Activated CD4-positive, alpha-beta T cell treated with anti-CD3 and anti-CD28 coated beads for 36 hours (primary cell): ENCODE data around the gene UBE2G2. TPM values are rescaled to one million over a fixed set of nuclear protein-coding genes. Genes with fewer than 3 reads are reported as not detected.

ENCODE experiments used
- ATAC-seq: fragments of 200-7000 bp; cut with Tn5 transposase; one replicate; pipeline ENCODE4 v1.10.0; 2021; ENCODE audit warnings: mild to moderate bottlenecking, moderate library complexity
- CTCF ChIA-PET: fragments of 350-600 bp; sonication (Branson Sonifier 250); formaldehyde crosslinking; loops from one replicate; lab custom pipeline; 2021; ENCODE audit warnings: antibody characterized with exemption; lab: Charles Lee
- POLR2A ChIA-PET: fragments of 350-600 bp; sonication (Branson Sonifier 250); formaldehyde crosslinking; loops from one replicate; lab custom pipeline; 2021; ENCODE audit warnings: antibody characterized with exemption, inconsistent platforms; lab: Charles Lee
- DNase-seq: peaks from one replicate; pipeline ENCODE4 v3.0.0-alpha.2; 2020
- H3K27ac Mint-ChIP-seq: one replicate; pipeline ENCODE4 v1.8.0; 2021; ENCODE audit warnings: mixed read lengths
- H3K27me3 Mint-ChIP-seq: one replicate; pipeline ENCODE4 v1.8.0; 2021; ENCODE audit warnings: mixed read lengths
- H3K36me3 Mint-ChIP-seq: one replicate; pipeline ENCODE4 v1.8.0; 2021; ENCODE audit warnings: low read depth, mixed read lengths
- H3K4me1 Mint-ChIP-seq: one replicate; pipeline ENCODE4 v1.8.0; 2021; ENCODE audit warnings: mixed read lengths
- H3K4me3 Mint-ChIP-seq: one replicate; pipeline ENCODE4 v1.8.0; 2021; ENCODE audit warnings: mild to moderate bottlenecking, moderate library complexity, mixed read lengths
- H3K9me3 Mint-ChIP-seq: one replicate; pipeline ENCODE4 v1.8.0; 2021; ENCODE audit warnings: low read depth, mixed read lengths
- intact Hi-C, 2 experiments: fragments of 100-400 bp; cut with DNase I in 1 of 2; cut with micrococcal nuclease in 1 of 2; formaldehyde crosslinking; loops; one replicate each; pipeline versions ENCODE4 v1.14.2 to v1.15.1; 2022 to 2024; cut with DNase I, micrococcal nuclease
- total RNA-seq, 2 experiments: library from RNA; stranded (reverse); gene quantifications; one replicate each; pipeline ENCODE4 v1.2.3, GENCODE V29; 2021

Gene UBE2G2
- total RNA-seq, 2 experiments from 2014 or later = 103 to 121 TPM

DNA sequence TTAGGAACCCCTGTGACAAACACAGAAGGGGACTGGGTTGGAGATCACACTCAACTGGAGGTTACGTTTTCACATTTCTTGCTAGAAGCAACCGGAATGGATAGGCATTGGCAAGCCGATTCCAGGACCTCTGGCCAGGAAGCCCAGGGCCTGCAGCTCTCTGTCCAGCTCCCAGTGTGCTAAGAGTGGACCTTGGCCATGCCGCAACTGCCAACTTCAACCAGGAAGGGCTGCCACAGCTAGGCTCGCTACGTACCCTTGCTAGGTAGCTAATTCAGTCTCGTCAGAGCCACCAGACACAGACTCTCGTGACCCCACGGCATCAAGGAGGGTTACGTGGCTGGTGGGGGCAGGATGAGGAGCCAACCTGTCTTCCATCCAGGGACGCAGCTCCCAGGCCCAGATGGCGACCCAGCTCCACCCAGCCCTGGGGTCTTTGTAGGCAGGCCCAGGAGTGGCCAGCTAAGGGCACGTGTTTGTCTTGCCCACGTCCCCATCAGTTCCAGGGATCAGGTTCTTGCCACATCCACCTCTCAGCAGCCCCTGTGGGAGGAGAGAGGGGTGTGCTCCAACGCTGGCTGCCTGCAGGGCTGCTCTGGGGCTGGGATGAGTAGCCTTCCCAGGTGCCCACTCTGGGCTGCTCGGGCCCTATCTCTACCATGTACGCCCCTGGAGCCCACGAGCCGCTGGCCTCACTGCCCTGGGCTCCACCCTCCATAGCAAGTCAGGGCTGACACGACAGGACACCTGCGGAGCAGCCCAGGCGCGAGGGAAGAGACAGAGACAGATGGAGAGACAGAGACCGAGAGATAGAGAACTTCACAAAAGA is 39.2 kb downstream of the UBE2G2 start:
- Mint-ChIP-seq H3K36me3 (no peaks in the 10 kb centered on the region), H3K4me3 (no peak overlapping the region), H3K27ac (no peak overlapping the region), H3K9me3 (no peaks in the 10 kb centered on the region), H3K4me1 (peaks cover 12% of the 10 kb centered on the region), H3K27me3 (no peaks in the 10 kb centered on the region)
- intact Hi-C loops = no loop called here
- ChIA-PET POLR2A (no interaction called here), CTCF (interaction anchor here (0.6 to 0.9 kb wide), 2 partner anchors 20 to 54 kb away, joined by 3 read pairs; no protein-coding TSS in a partner anchor)
- no peak for DNase-seq
- no peak for ATAC-seq

DNA sequence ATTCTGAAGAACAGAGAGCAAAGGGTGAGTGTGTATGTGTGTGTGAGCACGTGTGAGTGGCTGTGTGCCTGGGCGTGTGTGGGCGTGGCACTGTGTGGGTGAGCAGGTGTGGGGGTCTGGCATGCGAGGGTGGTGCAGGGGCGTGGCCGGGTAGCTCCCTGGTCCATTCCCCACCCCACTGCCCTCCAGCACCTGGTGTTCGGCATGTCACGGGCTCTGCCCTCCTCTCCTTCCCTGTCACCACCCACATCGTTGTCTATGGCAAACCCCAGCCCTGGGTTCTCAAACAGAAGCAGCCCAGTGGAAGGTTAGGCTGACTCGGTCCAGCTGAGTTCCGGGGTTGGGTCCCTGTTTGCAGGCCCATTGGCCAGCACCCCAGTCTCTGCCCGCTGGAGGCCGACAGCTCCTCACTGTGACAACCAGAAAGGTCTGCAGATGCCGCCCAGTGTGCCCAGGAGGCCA is 39.8 kb downstream of the UBE2G2 start:
- CTCF ChIA-PET = interaction anchor here (0.6 to 1.6 kb wide), 3 partner anchors 19 to 53 kb away, joined by 3 read pairs; no protein-coding TSS in a partner anchor
- no peak for ATAC-seq
- Mint-ChIP-seq H3K4me1 (peaks cover 12% of the 10 kb centered on the region), H3K27ac (no peak overlapping the region), H3K9me3 (no peaks in the 10 kb centered on the region), H3K4me3 (no peak overlapping the region), H3K27me3 (no peaks in the 10 kb centered on the region), H3K36me3 (no peaks in the 10 kb centered on the region)
- no peak for DNase-seq
- POLR2A ChIA-PET = no interaction called here
- intact Hi-C loops = no loop called here

DNA sequence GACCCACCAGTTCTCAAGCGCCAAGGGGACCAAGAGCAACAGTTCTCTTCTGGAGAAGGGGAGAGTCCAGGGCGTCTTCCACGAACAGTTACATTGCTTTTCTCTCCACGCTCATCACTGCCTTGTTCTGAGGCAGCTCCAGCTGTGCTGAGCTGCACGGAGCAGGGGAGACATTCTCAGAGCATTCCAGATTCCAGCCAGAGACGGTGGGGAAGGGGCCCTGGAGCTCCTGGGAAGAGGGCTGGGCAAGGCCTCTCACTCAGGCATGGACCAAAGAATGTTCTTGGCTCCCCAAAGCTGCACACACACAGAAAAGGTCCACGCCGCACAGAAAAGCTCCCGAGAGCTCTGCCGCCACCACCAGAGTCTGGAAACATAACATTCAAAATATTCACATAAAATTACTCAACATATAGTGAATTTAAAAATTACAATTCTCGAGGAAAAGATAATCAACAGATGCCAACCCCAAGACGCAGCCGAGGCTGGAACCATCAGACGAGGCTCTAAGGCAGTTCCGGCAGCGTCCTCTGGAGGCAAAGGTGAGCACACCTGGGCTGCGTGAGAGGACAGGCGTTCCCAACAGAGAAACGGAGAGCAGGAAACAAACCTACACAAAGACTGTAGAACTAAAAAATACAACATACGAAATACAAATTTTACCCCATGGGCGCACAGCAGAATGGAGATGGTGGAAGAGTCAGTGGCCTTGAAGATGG is 40.5 kb downstream of the UBE2G2 start:
- Mint-ChIP-seq H3K4me3 (no peak overlapping the region), H3K27me3 (no peaks in the 10 kb centered on the region), H3K27ac (peak overlapping the region; percentile 3), H3K36me3 (no peaks in the 10 kb centered on the region), H3K9me3 (no peaks in the 10 kb centered on the region), H3K4me1 (peaks cover 12% of the 10 kb centered on the region)
- DNase-seq (peak; percentile 53), ATAC-seq (no peak)
- intact Hi-C loops = no loop called here
- ChIA-PET POLR2A (interaction anchor here (0.6 kb wide), 1 partner anchor 205 kb away, joined by 6 read pairs; no protein-coding TSS in a partner anchor), CTCF (interaction anchor here (1.0 to 1.6 kb wide), 2 partner anchors 32 to 35 kb away, joined by 3 read pairs; no protein-coding TSS in a partner anchor)

DNA sequence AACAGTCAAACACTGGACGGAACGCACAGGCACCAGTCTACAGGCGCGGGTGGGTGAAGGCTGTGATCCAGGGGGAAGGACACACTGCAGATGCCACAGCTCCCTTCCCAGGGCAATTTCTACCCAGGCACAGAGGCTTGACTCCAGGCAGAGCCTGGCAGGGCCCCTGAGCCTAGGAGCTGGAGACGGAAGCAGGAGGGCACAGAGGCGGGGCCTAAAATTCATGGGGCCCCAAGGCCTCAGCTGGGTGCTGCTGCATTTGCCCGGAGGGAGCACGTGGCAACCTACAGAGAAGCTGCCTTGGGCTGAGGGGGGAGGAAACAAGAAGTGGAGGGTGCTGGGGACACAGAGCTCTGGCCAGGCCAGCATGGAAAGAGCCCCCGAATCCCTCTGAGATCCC is 41.2 kb downstream of the UBE2G2 start:
- Mint-ChIP-seq H3K9me3 (no peaks in the 10 kb centered on the region), H3K36me3 (no peaks in the 10 kb centered on the region), H3K4me1 (peaks cover 6% of the 10 kb centered on the region), H3K27ac (no peak overlapping the region), H3K4me3 (no peak overlapping the region), H3K27me3 (no peaks in the 10 kb centered on the region)
- ChIA-PET CTCF (interaction anchor here (1.0 to 1.6 kb wide), 2 partner anchors 33 to 34 kb away, joined by 3 read pairs; no protein-coding TSS in a partner anchor), POLR2A (interaction anchor here (0.6 kb wide), 1 partner anchor 204 kb away, joined by 6 read pairs; no protein-coding TSS in a partner anchor)
- no peak for ATAC-seq
- no peak for DNase-seq
- intact Hi-C loops = no loop called here

DNA sequence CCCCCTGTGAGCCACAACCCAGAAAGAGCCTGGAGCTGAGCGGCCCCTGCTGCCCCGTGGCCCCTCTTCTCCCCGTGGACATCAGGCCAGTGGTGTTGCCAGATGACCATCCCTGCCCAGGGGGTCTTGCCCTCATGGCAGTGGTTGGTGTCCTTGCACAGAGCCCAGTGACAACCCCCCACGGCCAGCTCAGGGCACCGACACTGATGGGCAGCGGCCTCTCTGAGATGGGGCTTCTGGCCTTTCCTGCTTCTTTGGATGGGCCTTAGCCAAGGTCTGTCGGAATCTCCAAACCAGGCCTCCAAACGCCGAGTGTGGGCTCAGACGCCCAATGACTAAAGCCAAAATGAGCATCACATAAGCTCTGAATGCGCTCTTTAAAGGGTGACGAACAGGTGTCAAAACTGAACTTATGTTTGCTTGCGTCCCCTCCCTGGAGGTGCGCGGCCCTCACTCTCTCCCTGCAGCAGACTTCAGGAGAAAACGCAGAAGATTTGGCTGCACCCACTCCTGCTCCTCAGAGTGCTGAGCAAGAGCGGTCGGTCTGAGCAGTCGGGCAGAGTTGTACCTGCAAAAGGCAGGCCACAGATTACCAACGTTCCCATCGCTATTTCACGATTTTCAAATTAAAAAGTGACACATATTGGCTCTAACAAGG is 41.9 kb downstream of the UBE2G2 start:
- H3K9me3 Mint-ChIP-seq = no peaks in the 10 kb centered on the region
- CTCF ChIA-PET = interaction anchor here (1.6 kb wide), 1 partner anchor 34 kb away, joined by 3 read pairs; no protein-coding TSS in a partner anchor
- POLR2A ChIA-PET = no interaction called here
- no peaks in the 10 kb centered on the region for H3K27me3 Mint-ChIP-seq
- no peak overlapping the region for H3K27ac Mint-ChIP-seq
- peaks cover 2% of the 10 kb centered on the region for H3K4me1 Mint-ChIP-seq
- no peak for DNase-seq
- no peak overlapping the region for H3K4me3 Mint-ChIP-seq
- intact Hi-C loops = no loop called here
- H3K36me3 Mint-ChIP-seq = no peaks in the 10 kb centered on the region
- no peak for ATAC-seq

DNA sequence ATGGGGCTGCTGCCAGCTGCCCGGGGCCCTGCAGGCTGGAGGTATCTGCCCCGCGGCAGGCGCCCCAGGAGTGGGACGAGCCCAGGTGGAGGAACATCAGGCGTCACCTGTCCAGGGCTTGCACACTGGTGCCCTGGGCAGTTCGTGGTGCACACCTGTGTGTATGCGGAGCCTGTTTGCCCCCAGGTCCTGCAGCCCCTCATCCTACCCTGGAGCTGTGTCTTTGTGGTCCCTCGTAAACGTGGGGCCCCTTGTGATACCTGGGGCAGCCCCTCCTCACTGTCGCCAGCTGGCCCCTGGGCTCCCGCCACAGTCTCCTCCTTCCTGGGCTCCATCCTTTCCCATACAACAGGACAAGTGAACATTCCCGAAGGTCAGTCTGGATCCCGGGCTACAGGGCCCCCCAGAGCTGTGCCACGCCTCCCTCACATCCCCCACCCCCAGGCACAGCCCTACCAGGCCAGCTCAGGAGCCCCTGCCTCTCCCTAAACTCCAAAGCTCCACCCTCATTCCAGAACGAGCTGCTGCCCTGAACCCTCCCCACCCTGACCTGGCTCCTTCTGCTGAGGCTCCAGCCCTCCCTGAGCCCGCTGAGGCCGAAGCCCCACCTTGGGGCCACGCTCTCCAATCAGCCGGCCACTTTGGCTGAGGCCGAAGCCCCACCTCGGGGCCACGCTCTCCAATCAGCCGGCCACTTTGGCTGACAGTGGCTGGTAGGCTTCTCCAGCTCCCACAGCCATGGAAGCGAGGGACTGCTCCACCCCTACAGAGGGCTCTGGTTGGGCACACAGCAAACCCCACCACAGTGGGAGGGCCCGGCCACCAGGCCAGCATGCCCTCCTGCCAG is 42.6 kb downstream of the UBE2G2 start:
- no peak for ATAC-seq
- Mint-ChIP-seq H3K36me3 (no peaks in the 10 kb centered on the region), H3K9me3 (no peaks in the 10 kb centered on the region), H3K27me3 (no peaks in the 10 kb centered on the region), H3K4me1 (peaks cover 2% of the 10 kb centered on the region), H3K27ac (no peak overlapping the region), H3K4me3 (no peak overlapping the region)
- ChIA-PET POLR2A (no interaction called here), CTCF (no interaction called here)
- intact Hi-C loops = no loop called here
- DNase-seq = no peak

DNA sequence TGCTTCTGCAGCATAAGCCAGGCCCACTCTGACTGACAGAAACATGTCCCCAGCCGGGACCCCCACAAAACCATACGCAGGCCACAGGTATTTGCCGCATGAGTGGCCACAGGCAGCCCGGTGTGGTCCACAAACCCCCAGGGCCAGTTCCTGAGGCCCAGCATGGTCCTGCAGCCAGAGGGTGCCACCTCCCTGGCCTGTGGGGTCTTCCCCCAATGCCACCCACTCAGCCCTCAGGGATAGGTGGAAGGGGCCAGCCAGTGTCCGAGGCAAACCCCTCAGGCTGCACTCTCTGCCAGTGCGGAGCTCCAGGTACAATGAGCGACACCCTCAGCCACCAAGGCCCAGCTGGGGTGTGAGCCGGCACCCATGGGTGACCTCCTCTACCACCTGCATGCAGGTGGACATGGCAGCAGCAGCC is 43.5 kb downstream of the UBE2G2 start:
- no peaks in the 10 kb centered on the region for H3K27me3 Mint-ChIP-seq
- no peaks in the 10 kb centered on the region for H3K36me3 Mint-ChIP-seq
- H3K9me3 Mint-ChIP-seq = no peaks in the 10 kb centered on the region
- peaks cover 2% of the 10 kb centered on the region for H3K4me1 Mint-ChIP-seq
- no peak overlapping the region for H3K4me3 Mint-ChIP-seq
- intact Hi-C loops = no loop called here
- ChIA-PET POLR2A (no interaction called here), CTCF (no interaction called here)
- no peak overlapping the region for H3K27ac Mint-ChIP-seq
- ATAC-seq = no peak
- no peak for DNase-seq

DNA sequence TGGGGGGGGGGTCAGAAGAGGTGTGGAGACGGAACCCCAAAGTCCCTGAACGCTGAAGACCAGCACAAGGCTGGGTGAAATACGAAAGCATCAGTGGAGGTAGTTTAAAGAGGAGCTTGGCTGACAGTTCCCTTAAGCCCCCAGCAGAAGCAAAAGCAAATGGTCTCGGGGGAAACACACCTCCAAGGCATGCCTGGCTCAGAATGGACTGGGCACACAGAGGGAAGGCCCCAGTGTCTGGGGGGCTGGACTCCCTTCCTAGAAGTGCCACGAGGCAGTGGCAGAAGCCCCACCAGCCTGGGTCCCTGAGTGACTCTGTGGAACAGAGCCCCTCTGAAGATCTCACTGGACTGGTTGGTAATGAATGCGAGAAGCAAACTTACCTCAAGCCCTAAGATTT is 43.9 kb downstream of the UBE2G2 start:
- Mint-ChIP-seq H3K9me3 (no peaks in the 10 kb centered on the region), H3K4me1 (peaks cover 2% of the 10 kb centered on the region), H3K27ac (no peak overlapping the region), H3K36me3 (no peaks in the 10 kb centered on the region), H3K4me3 (no peak overlapping the region), H3K27me3 (no peaks in the 10 kb centered on the region)
- ChIA-PET CTCF (interaction anchor here (0.8 kb wide), 1 partner anchor 19 kb away, joined by 3 read pairs; no protein-coding TSS in a partner anchor), POLR2A (no interaction called here)
- ATAC-seq = no peak
- DNase-seq = no peak
- intact Hi-C loops = no loop called here

DNA sequence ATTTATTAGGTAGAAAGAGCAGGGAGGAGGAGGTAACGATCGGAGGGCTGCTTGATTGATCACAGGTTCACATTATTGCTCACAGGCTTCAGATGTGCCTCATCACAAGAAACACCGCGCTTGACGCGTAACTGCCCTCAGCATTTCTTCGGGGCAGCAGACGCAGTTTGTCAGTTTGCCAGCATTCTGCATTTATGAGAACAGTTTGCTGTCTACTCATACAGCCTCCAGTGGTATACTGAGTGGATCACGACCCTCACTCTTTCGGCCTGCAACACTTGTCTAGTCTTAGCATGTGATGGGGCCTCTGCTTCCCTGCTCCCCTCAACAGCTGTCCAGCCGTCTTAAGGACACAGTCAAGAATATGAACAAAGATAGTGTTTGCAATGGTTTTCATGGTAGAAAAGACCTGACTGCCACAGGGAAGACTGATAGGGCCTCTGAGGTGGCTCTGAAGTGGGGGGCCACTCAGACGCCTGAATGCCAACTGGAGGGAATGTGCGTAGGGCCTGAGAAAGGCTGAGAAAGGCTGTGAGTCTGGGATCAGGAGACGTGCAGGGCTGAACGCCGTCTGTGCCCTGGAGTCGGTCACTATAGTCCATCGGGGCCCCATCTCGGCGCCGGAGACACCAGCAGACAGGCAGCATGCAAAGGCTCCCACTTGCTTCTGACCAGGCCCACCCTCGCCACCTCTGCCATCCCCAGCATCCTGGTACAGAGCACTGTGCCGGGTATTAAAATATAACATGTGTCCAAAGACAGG is 45.0 kb downstream of the UBE2G2 start:
- no peaks in the 10 kb centered on the region for H3K36me3 Mint-ChIP-seq
- ChIA-PET POLR2A (no interaction called here), CTCF (interaction anchor here (0.8 kb wide), 1 partner anchor 17 kb away, joined by 3 read pairs; no protein-coding TSS in a partner anchor)
- no peak for ATAC-seq
- H3K27me3 Mint-ChIP-seq = no peaks in the 10 kb centered on the region
- peaks cover 2% of the 10 kb centered on the region for H3K4me1 Mint-ChIP-seq
- no peak overlapping the region for H3K27ac Mint-ChIP-seq
- intact Hi-C loops = no loop called here
- no peak overlapping the region for H3K4me3 Mint-ChIP-seq
- no peaks in the 10 kb centered on the region for H3K9me3 Mint-ChIP-seq
- DNase-seq = no peak

DNA sequence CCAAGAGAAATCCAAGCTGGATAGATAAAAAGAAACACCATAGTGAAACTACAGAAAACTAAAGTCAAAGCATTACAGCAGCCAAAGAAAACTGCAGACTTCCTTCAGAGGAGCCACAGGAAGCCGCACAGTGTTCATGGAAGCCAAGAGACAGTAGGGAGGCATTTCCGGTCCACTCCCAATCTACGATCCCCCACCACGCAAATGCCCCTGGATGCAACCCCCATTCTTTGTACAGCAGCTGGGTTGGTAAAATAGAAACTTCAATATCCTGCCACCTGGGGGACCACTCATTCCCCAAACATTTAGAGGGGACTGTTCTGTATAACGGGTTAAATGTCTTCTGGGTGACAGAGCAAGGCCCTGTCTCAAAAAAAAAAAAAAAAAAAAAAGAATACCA is 46.4 kb downstream of the UBE2G2 start:
- ChIA-PET CTCF (interaction anchor here (0.6 kb wide), 1 partner anchor 95 kb away, joined by 5 read pairs; no protein-coding TSS in a partner anchor), POLR2A (no interaction called here)
- Mint-ChIP-seq H3K4me3 (no peak overlapping the region), H3K27me3 (peaks cover 5% of the 10 kb centered on the region), H3K4me1 (no peaks in the 10 kb centered on the region), H3K36me3 (no peaks in the 10 kb centered on the region), H3K27ac (no peak overlapping the region), H3K9me3 (no peaks in the 10 kb centered on the region)
- DNase-seq (no peak), ATAC-seq (no peak)
- intact Hi-C loops = no loop called here
